Heart left ventricle (tissue), 16 donors: ENCODE measurements around the gene UPK1A. TPM values are rescaled to one million over a fixed set of nuclear protein-coding genes. Genes with fewer than 3 reads are reported as not detected.

Source experiments
- ATAC-seq, 4 donors: fragments of 200-7000 bp; cut with Tn5 transposase; one replicate each; pipeline ENCODE4 v1.9.1; 2020 to 2022; ENCODE audit warnings: moderate library complexity in 4 of 4, mild to moderate bottlenecking in 3 of 4, moderate number of reproducible peaks in 1 of 4
- DNase-seq, 5 donors: peaks; one replicate each; pipeline ENCODE4 v3.0.0-alpha.2; 2020
- H3K27ac ChIP-seq, 12 donors: fragments of 200-600 bp; sonication (generic) in 4 of 12; one replicate each; pipeline versions ENCODE4 v1.5.0 to v1.8.0; 2016 to 2022; ENCODE audit warnings: mild to moderate bottlenecking in 2 of 12
- H3K27me3 ChIP-seq, 9 donors: fragments of 200-600 bp; sonication (generic) in 2 of 9; one replicate each; pipeline versions ENCODE4 v1.5.1 to v1.8.0; 2016 to 2022; ENCODE audit warnings: mild to moderate bottlenecking in 3 of 9
- H3K36me3 ChIP-seq, 9 donors: fragments of 200-600 bp; sonication (generic) in 2 of 9; one replicate each; pipeline versions ENCODE4 v1.5.0 to v1.8.0; 2018 to 2022; ENCODE audit warnings: mild to moderate bottlenecking in 2 of 9
- H3K4me1 ChIP-seq, 12 donors: fragments of 200-600 bp; sonication (generic) in 4 of 12; one replicate each; pipeline versions ENCODE4 v1.5.0 to v1.8.0; 2016 to 2022; ENCODE audit warnings: mild to moderate bottlenecking in 3 of 12
- H3K4me3 ChIP-seq, 12 donors: fragments of 200-600 bp; sonication (generic) in 4 of 12; one replicate each; pipeline versions ENCODE4 v1.5.0 to v1.8.0; 2017 to 2022; ENCODE audit warnings: mild to moderate bottlenecking in 9 of 12, moderate library complexity in 4 of 12
- H3K9me3 ChIP-seq, 12 donors: fragments of 200-600 bp; sonication (generic) in 4 of 12; one replicate each; pipeline versions ENCODE4 v1.5.0 to v1.8.0; 2016 to 2022; ENCODE audit warnings: mild to moderate bottlenecking in 1 of 12
- CTCF ChIP-seq, 12 donors: fragments of 200-600 bp; sonication (generic) in 4 of 12; IDR thresholded peaks; one replicate each; pipeline versions ENCODE4 v1.5.0 to v1.8.0; 2018 to 2022; ENCODE audit warnings: antibody characterized with exemption in 12 of 12, mild to moderate bottlenecking in 5 of 12
- POLR2A ChIP-seq, 2 donors: fragments of 450-650 bp; IDR thresholded peaks; one replicate each; pipeline ENCODE4 v1.6.1; 2017; ENCODE audit warnings: antibody characterized with exemption in 2 of 2, mild to moderate bottlenecking in 2 of 2, moderate library complexity in 2 of 2
- WGBS, 4 donors: extraction: QIAGEN DNeasy Blood & Tissue Kit in 2 of 4; methylation state at CpG; one replicate each; pipeline versions ENCODE4 v1.1.5 to v1.1.7; 2013 to 2018; 5-methylcytosine and 5-hydroxymethylcytosine counted together
- intact Hi-C, 10 donors: fragments of 100-400 bp; cut with DNase I; formaldehyde crosslinking; loops; one replicate each; pipeline versions ENCODE4 v1.11.1 to v1.14.2; 2022
- polyA plus RNA-seq, 2 donors: library from polyadenylated mRNA; stranded (reverse); fragments of 200-250 nt; gene quantifications; one replicate each; pipeline ENCODE4 v1.2.3, GENCODE V29; 2013
- total RNA-seq, 9 donors: library from RNA; depleted of rRNA in 2 of 9; stranded (reverse); fragments of >200 nt in 2 of 9; fragmentation: NEBNext Ultra II Directional in 3 of 9; extraction: Animal tissue kit (Norgen Biotek cat#: 25700) in 3 of 9; gene quantifications; one replicate each; pipeline versions ENCODE4 v1.1.0 to v1.2.4, GENCODE V29; 2016 to 2023
- donor health status: ischemic (EF 13 %, LVEDD 7.1; RV severe dilation, severe dysfunction).
- donor health status: healthy with polysubstance abuse.
- donor health status: DM: no; HTN: yes; CAD: no.
- donor health status: DM: no; HTN: no; CAD: no.
- donor health status: ischemic (EF 25% LVEDD 6.9; RV normal size, moderate dysfunction).
- donor health status: ischemic (EF 25% LVEDD 5.7; RV mildly dilated, moderate dysfunction).
- donor health status: healthy.
- donor health status: DM: yes; HTN: yes; CAD: no.
- donor health status: ischemic (EF 35%, LVEDD 5.7; RV mildly dilated, moderate dysfunction).
- donor health status: nonischemic (EF 11% LVEDD 7.7; RV severe dilation, severe dysfunction).
- donor health status: DM: yes; HTN: yes; CAD: no.
- donor health status: PGD.
- donor health status: ischemic (EF 29% LVEDD 5.4; RV normal size, mild dysfunction).
- donor health status: nonischemic (EF 23%, LVEDD 6.1; RV moderate dilation, normal function).

Gene UPK1A
- total and polyA plus RNA-seq, 11 donors: not detected

- 0% methylated on average over 33 to 56 of the region's 56 CpGs for WGBS, 4 donors
- Histone ChIP-seq H3K4me3 (peak within 1 kb of the TSS; percentile 75 to 100 (median 95)), H3K4me1 (peaks cover 4 to 25% (median 14%) of the 10 kb centered on the region in 12 donors), H3K27me3 (no peaks in the 10 kb centered on the region), H3K9me3 (no peaks in the 10 kb centered on the region), H3K36me3 (peaks cover 0 to 40% (median 36%) of the 10 kb centered on the region in 9 donors), H3K27ac (peak within 1 kb of the TSS; percentile 75 to 96 (median 92))
- intact Hi-C loops: loop anchor here in 2 of 10 donors (1.0 kb wide), 1 partner anchor 16 kb away; the partner anchor contains the start of gene HAUS5 (in 2 of the 2)
- DNase-seq (peak; percentile 97 to 98 (median 97)), ATAC-seq (peak; percentile 100)
- TF ChIP-seq CTCF (IDR thresholded peaks at IDR 0.05) (no peak), POLR2A (IDR thresholded peaks at IDR 0.05) (peak in 1 of 2 donors; percentile 79)
Observed at GRCh38 chr19:35628565-35629331, 37.6 kb upstream of the UPK1A start, which contains the start of gene RBM42. TSS of gene RBM42 (plus strand) at chr19:35629036. CDS start at chr19:35629154, 118 bp downstream.

GRCh38 chr19:35629332-35629633 lies 37.0 kb upstream of the UPK1A start:
- Histone ChIP-seq H3K9me3 (no peaks in the 10 kb centered on the region), H3K4me1 (peaks cover 4 to 25% (median 14%) of the 10 kb centered on the region in 12 donors), H3K36me3 (peaks cover 0 to 45% (median 41%) of the 10 kb centered on the region in 9 donors), H3K4me3 (peak overlapping the region; percentile 75 to 100 (median 95)), H3K27me3 (no peaks in the 10 kb centered on the region), H3K27ac (peak overlapping the region in 11 of 12 donors; percentile 83 to 96 (median 92))
- WGBS, 4 donors: 2 to 14% (median 5%) methylated on average over 10 to 15 of the region's 15 CpGs
- no peak for ATAC-seq
- TF ChIP-seq POLR2A (IDR thresholded peaks at IDR 0.05): no peak
- no peak for TF ChIP-seq CTCF (IDR thresholded peaks at IDR 0.05)
- DNase-seq: no peak
- intact Hi-C loops: no loop called here

GRCh38 chr19:35633727-35634440 lies 32.4 kb upstream of the UPK1A start:
- no peak for TF ChIP-seq POLR2A (IDR thresholded peaks at IDR 0.05)
- TF ChIP-seq CTCF (IDR thresholded peaks at IDR 0.05): no peak
- ATAC-seq: no peak
- H3K9me3 ChIP-seq: no peaks in the 10 kb centered on the region
- DNase-seq: no peak
- H3K36me3 ChIP-seq: peaks cover 0 to 86% (median 81%) of the 10 kb centered on the region in 9 donors
- WGBS, 4 donors: 92 to 93% (median 93%) methylated on average over 16 to 29 of the region's 29 CpGs
- peaks cover 4 to 16% (median 11%) of the 10 kb centered on the region in 12 donors for H3K4me1 ChIP-seq
- no peak overlapping the region for H3K4me3 ChIP-seq
- H3K27me3 ChIP-seq: no peaks in the 10 kb centered on the region
- H3K27ac ChIP-seq: no peak overlapping the region
- intact Hi-C loops: no loop called here

- intact Hi-C loops: no loop called here
- TF ChIP-seq CTCF (IDR thresholded peaks at IDR 0.05): no peak
- TF ChIP-seq POLR2A (IDR thresholded peaks at IDR 0.05): no peak
- no peak for ATAC-seq
- H3K27ac ChIP-seq: no peak overlapping the region
- H3K4me3 ChIP-seq: no peak overlapping the region
- no peaks in the 10 kb centered on the region for H3K27me3 ChIP-seq
- peaks cover 0 to 5% (median 0%) of the 10 kb centered on the region in 12 donors for H3K4me1 ChIP-seq
- no peaks in the 10 kb centered on the region for H3K9me3 ChIP-seq
- peaks cover 0 to 67% (median 66%) of the 10 kb centered on the region in 9 donors for H3K36me3 ChIP-seq
- no peak for DNase-seq
- 60 to 98% (median 94%) methylated on average over 3 of the region's 3 CpGs for WGBS, 4 donors
Observed at GRCh38 chr19:35636651-35637050, 29.7 kb upstream of the UPK1A start.
